ENCODE measurements around the gene CD53.

DNA sequence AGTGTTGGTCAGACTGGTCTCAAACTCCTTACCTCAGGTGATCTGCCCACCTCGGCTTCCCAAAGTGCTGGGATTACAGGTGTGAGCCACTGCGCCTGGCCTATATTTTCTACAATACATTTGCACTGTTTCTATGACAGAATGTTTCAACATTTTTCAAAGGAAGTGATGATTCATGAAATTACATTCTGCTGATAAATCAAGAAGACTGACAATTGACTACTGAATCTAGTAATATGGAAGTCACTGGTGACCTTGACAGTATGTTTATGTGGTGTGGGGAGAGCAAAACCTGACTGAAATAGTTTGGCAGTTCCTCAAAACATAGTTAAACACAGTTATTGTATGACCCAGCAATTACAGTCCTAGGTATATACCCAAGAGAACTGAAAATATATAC is 72.7 kb downstream of the CD53 start:
- TF ChIP-seq EZH2 (IDR thresholded peaks at IDR 0.05; ENCODE audit: low read length, unreplicated experiment) (no peak), CTCF (conservative IDR thresholded peaks at IDR 0.05; ENCODE audit: low read depth, low read length) (no peak)

Measured in PC-3 (cell line).